Measurements from ENCODE around the gene NALCN. TPM values are rescaled to one million over a fixed set of nuclear protein-coding genes. Genes with fewer than 3 reads are reported as not detected.

NALCN gene
- total and polyA plus RNA-seq, 10 of the 15 experiments (the other 5 are each of a cell fraction or from before 2014, with no cell fraction given): under 0.01 TPM; not detected in 9

GRCh38 chr13:101115762-101116171, 300.5 kb downstream of the NALCN start (continued):
- TF ChIP-seq NKRF (conservative IDR thresholded peaks at IDR 0.05) (no peak), ZNF217 (IDR thresholded peaks at IDR 0.05) (no peak), SMAD1 (IDR thresholded peaks at IDR 0.05; ENCODE audit: low read depth, partially characterized antibody) (no peak)

- 14% methylated on average over 2 of the region's 2 CpGs for WGBS (ENCODE audit: insufficient coverage, insufficient replicate concordance, low lambda C conversion rate, missing lambda C conversion rate)
- Histone ChIP-seq H3K4me2 (ENCODE audit: control insufficient read depth, insufficient read depth) (no peak overlapping the region), H3K4me3 (no peak overlapping the region), H3K36me3 (ENCODE audit: control insufficient read depth in 2 of 2, insufficient read depth in 2 of 2, low read length in 1 of 2) (no peaks in the 10 kb centered on the region), H3K9ac (ENCODE audit: control insufficient read depth, insufficient read depth, low read length) (no peak overlapping the region), H3K9me3 (replicated peaks; ENCODE audit: control insufficient read depth, insufficient read depth, low read length) (no peaks in the 10 kb centered on the region; the same call in 2 of the 3 replicates), H3K79me2 (ENCODE audit: control insufficient read depth, insufficient read depth, low read length) (no peaks in the 10 kb centered on the region), H2AFZ (ENCODE audit: control insufficient read depth, low read depth, low read length) (no peak overlapping the region), H3K27me3 (replicated peaks in 1 of 2; ENCODE audit: control insufficient read depth in 2 of 2, insufficient read depth in 2 of 2, low read length in 1 of 2) (no peaks in the 10 kb centered on the region), H4K20me1 (ENCODE audit: control insufficient read depth, insufficient read depth) (no peaks in the 10 kb centered on the region), H3K27ac (ENCODE audit: control insufficient read depth, insufficient read depth) (no peak overlapping the region), H3K4me1 (ENCODE audit: control insufficient read depth, insufficient read depth, low read length) (no peaks in the 10 kb centered on the region)
- ChIA-PET CTCF (no interaction called here), SMC1A (ENCODE audit: uncharacterized antibody, unreplicated experiment) (interaction anchor here (1.0 kb wide), 1 partner anchor 539 kb away, joined by 3 read pairs; no protein-coding TSS in a partner anchor), POLR2A (no interaction called here), RAD21 (ENCODE audit: unreplicated experiment) (no interaction called here)
- no TSS peak for BruUV-seq (replicated peaks)
- no peak for TF ChIP-seq ZBTB11 (CRISPR knock-in tag; IDR thresholded peaks at IDR 0.05)
- no peak for TF ChIP-seq WRNIP1 (IDR thresholded peaks at IDR 0.05; ENCODE audit: borderline replicate concordance, low read depth, low read length)
- TF ChIP-seq GABPA (IDR thresholded peaks at IDR 0.05; ENCODE audit: low read depth): no peak
- TF ChIP-seq GATAD2B (conservative IDR thresholded peaks at IDR 0.05; ENCODE audit: low read depth): no peak
- TF ChIP-seq NFIC (IDR thresholded peaks at IDR 0.05; ENCODE audit: low read depth, low read length): no peak
- no peak for TF ChIP-seq IKZF2 (IDR thresholded peaks at IDR 0.05)
- TF ChIP-seq TCF3 (IDR thresholded peaks at IDR 0.05; ENCODE audit: borderline replicate concordance, insufficient read depth, low read depth, low read length): no peak
- no peak for TF ChIP-seq CHD1 (IDR thresholded peaks at IDR 0.05; ENCODE audit: low read depth, low read length)
- no peak for TF ChIP-seq CHD4 (IDR thresholded peaks at IDR 0.05)
- TF ChIP-seq NKRF (conservative IDR thresholded peaks at IDR 0.05): no peak
- no peak for TF ChIP-seq TAF1 (IDR thresholded peaks at IDR 0.05; ENCODE audit: borderline replicate concordance, low read depth, low read length)
- in situ Hi-C loops (cut with MboI): no loop called here
- intact Hi-C loops (cut with micrococcal nuclease; ENCODE audit: unreplicated experiment): no loop called here
- FAIRE-seq (no peak), ATAC-seq (no peak), DNase-seq (ENCODE audit: low read depth, low spot score) (no peak)
Observed at GRCh38 chr13:101111894-101112293, 304.4 kb downstream of the NALCN start.
